ENCODE results near the gene SSC4D.

- TF ChIP-seq, protein P1, sequence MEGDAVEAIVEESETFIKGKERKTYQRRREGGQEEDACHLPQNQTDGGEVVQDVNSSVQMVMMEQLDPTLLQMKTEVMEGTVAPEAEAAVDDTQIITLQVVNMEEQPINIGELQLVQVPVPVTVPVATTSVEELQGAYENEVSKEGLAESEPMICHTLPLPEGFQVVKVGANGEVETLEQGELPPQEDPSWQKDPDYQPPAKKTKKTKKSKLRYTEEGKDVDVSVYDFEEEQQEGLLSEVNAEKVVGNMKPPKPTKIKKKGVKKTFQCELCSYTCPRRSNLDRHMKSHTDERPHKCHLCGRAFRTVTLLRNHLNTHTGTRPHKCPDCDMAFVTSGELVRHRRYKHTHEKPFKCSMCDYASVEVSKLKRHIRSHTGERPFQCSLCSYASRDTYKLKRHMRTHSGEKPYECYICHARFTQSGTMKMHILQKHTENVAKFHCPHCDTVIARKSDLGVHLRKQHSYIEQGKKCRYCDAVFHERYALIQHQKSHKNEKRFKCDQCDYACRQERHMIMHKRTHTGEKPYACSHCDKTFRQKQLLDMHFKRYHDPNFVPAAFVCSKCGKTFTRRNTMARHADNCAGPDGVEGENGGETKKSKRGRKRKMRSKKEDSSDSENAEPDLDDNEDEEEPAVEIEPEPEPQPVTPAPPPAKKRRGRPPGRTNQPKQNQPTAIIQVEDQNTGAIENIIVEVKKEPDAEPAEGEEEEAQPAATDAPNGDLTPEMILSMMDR (IDR thresholded peaks at IDR 0.05; ENCODE audit: low read depth, low read length) = no peak
- TF ChIP-seq, protein P2, sequence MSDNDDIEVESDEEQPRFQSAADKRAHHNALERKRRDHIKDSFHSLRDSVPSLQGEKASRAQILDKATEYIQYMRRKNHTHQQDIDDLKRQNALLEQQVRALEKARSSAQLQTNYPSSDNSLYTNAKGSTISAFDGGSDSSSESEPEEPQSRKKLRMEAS (IDR thresholded peaks at IDR 0.05; ENCODE audit: low read depth, low read length) = no peak
- TF ChIP-seq POLR2A (IDR thresholded peaks at IDR 0.05; ENCODE audit: extremely low read depth, insufficient read length) = no peak
- no peak for TF ChIP-seq MYC (IDR thresholded peaks at IDR 0.05; ENCODE audit: low read depth, low read length)
These were observed 2.8 kb upstream of the SSC4D start for GRCh38 chr7:76412249-76412648.
